HG02840 (cell line): Measurements from ENCODE around the gene PCDHGA10.
"Not testable (repeated sequence)": the region's sequence is repeated elsewhere in the genome, so short reads cannot be mapped to it uniquely, and the experiment has no call there.

ENCODE experiments used
- ATAC-seq: cut with Tn5 transposase; IDR thresholded peaks from one replicate; pipeline ENCODE4 v1.9.1; 2021; ENCODE audit warnings: mild to moderate bottlenecking, moderate library complexity, moderate number of reproducible peaks; ENCODE audit not compliant: unreplicated experiment, low FRiP score

The PCDHGA10 gene

DNA sequence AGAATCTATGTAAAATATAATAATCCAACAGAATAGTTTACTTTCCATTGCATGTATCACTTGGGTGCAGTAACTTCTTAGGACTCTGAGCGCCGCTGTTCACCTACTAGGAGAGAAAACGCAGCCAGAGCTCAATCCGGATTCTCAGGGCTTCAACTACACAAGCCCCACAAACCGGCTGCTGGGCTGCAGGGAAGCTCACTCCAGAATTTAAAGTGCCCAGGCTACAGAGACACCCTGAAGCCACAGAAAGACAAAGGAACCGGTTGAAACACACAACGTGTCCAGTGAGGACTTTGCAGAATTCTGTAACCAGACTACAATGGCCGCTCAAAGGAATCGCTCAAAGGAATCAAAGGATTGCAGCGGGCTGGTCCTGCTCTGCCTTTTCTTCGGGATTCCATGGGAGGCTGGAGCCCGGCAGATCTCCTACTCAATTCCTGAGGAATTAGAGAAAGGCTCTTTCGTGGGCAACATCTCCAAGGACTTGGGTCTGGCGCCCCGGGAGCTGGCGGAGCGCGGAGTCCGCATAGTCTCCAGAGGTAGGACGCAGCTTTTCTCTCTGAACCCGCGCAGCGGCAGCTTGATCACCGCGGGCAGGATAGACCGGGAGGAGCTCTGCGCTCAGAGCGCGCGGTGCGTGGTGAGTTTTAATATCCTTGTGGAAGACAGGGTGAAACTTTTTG, at the start of gene PCDHGA10:
Gene PCDHGA10 (plus strand): TSS at position 134 of the 686 bp plus-strand sequence. CDS start 189 bp downstream, at position 323.
- ATAC-seq: peak; percentile 69

DNA sequence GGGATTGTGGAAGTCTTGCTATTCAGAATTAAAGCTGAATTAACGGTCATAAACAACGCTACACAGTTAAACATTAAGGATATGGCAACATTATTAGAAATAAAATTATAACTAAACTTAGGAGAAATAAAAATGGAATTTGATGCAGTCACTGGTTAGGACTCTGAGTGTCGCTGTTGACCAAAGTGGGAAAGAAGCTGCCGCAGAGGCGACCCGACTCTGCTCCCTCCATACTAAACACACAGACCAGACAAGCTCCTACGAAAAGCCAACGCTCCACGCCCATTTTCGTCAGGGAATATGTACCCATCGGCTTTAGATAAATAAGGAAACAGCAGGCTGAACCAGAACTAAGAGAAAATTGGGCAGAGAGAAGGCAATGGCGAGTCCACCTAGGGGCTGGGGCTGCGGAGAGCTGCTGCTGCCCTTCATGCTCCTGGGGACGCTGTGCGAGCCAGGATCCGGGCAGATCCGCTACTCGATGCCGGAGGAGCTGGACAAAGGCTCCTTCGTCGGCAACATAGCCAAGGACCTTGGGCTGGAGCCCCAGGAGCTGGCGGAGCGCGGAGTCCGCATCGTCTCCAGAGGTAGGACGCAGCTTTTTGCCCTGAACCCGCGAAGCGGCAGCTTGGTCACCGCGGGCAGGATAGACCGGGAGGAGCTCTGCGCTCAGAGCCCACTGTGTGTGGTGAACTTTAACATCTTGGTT, 48.7 kb upstream of the PCDHGA10 start, which contains the start of gene PCDHGA5:
Gene PCDHGA5 (plus strand): TSS at position 211 of the 709 bp plus-strand sequence. CDS start 169 bp downstream, at position 380.
- ATAC-seq: no peak

DNA sequence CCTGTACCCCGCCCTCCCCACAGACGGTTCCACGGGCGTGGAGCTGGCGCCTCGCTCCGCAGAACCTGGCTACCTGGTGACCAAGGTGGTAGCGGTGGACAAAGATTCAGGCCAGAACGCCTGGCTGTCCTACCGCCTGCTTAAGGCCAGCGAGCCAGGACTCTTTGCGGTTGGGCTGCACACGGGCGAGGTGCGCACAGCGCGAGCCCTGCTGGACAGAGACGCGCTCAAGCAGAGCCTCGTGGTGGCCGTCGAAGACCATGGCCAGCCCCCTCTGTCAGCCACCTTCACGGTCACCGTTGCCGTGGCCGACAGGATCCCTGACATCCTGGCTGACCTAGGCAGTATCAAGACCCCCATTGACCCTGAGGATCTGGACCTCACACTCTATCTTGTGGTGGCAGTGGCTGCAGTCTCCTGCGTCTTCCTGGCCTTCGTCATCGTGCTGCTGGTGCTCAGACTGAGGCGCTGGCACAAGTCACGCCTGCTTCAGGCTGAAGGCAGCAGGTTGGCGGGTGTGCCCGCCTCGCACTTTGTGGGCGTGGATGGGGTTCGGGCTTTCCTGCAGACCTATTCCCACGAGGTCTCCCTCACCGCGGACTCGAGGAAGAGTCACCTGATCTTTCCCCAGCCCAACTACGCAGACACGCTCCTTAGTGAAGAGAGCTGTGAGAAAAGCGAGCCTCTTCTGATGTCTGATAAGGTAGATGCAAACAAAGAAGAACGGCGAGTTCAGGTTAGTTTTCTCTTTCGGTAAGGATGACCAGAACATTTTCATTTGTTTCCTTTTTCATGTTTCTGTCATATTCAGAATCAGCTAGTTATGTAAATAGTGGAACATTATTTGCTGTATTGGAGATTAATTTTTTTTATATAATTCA, 46.5 kb upstream of the PCDHGA10 start:
- ATAC-seq: no peak

DNA sequence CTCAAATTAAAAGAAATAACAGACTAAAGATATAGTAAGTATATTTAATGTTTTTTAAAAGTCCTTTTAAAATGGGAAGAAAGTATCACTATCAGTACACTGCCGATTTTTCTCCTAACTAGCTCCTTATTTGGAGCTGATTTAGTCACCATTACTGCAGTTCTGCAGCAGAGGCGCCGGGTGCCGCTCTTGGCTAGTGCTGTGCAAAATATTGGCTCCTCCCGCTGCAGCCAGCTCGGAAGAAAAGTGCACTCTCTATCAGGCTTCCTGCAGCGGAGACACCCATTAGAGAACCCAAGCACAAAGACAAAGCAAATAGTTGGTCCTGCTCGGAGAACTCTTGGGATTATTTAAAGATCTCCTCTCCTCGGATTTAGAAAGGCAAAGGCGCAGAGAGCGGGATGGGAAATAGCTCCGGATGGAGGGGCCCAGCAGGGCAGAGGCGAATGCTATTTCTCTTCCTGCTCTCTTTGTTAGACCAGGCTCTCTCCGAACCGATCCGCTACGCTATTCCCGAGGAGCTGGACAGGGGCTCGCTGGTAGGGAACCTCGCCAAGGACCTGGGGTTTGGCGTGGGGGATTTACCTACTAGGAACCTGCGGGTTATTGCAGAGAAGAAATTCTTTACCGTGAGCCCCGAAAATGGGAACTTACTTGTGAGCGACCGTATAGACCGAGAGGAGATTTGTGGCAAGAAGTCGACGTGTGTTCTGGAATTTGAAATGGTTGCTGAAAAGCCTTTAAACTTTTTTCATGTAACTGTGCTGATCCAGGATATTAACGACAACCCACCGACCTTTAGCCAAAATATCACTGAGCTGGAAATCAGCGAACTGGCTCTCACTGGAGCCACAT, 42.6 kb upstream of the PCDHGA10 start, which contains the start of gene PCDHGB3:
Gene PCDHGB3 (plus strand): TSS at position 249 of the 855 bp plus-strand sequence. CDS start 153 bp downstream, at position 402.
- ATAC-seq: no peak

DNA sequence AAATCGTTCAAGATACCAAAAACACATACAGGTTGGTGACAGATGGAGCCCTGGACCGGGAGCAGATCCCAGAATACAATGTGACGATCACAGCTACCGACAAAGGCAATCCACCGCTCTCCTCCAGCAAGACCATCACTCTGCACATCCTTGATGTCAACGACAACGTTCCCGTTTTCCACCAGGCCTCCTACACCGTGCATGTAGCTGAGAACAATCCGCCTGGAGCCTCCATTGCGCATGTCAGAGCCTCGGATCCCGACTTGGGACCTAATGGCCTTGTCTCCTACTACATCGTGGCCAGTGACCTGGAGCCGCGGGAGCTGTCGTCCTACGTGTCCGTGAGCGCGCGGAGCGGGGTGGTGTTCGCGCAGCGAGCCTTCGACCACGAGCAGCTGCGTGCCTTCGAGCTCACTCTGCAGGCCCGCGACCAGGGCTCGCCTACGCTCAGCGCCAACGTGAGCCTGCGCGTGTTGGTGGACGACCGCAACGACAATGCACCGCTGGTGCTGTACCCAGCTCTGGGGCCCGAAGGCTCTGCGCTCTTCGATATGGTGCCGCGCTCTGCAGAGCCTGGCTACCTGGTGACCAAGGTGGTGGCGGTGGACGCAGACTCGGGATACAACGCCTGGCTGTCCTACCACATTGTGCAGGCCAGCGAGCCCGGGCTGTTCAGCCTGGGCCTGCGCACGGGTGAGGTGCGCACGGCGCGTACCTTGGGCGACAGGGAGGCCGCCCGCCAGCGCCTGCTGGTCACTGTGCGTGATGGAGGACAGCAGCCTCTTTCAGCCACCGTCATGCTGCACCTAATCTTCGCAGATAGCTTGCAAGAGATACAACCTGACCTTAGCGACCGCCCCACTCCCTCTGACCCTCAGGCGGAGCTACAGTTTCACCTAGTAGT, 41.0 kb upstream of the PCDHGA10 start:
- no peak for ATAC-seq

- no peak for ATAC-seq
Measured at GRCh38 chr5:141373673-141374317, 39.0 kb upstream of the PCDHGA10 start, which contains the start of gene PCDHGA6. TSS of gene PCDHGA6 (plus strand) at chr5:141373891. CDS start at chr5:141374084, 193 bp downstream.

DNA sequence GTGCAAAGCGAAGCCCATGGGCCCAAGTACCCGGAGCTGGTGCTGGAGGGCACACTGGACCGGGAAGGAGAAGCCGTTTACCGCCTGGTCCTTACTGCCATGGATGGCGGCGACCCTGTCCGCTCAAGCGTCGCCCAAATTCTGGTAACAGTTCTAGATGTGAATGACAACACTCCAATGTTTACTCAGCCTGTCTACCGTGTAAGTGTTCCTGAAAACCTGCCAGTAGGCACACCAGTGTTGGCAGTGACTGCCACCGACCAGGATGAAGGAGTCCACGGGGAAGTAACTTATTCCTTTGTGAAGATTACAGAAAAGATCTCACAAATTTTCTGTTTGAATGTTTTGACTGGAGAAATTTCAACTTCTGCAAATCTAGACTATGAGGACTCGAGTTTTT, 38.2 kb upstream of the PCDHGA10 start:
- ATAC-seq: no peak

GRCh38 chr5:141375444-141376155, 37.2 kb upstream of the PCDHGA10 start:
- not testable (repeated sequence) for ATAC-seq

DNA sequence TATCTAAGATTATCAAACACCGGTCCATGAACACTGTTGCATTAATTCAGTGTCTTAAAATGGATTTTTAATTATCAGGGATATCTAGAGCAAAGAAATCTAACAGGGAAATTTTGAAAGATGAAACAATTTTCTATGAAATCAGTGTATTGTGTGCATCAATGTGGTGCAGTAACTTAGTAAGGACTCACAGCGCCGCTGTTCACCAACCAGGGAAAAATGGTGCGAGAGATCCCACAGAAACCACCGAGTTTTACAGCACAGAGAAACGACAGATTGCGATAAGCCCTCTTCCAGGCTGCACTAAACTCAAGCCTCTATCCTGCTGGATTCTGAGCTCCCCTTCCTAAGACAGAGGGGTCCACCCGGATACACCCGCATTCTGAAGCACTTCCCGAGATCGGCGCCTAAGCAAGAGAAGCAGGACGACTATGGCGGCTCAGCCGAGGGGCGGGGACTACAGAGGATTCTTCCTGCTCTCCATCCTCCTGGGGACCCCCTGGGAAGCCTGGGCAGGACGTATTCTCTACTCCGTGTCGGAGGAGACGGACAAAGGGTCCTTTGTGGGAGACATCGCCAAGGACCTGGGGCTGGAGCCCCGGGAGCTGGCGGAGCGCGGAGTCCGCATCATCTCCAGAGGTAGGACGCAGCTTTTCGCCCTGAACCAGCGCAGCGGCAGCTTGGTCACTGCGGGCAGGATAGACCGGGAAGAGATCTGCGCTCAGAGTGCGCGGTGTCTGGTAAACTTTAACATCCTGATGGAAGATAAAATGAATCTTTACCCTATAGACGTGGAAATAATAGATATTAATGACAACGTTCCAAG, 30.1 kb upstream of the PCDHGA10 start, which contains the start of gene PCDHGA7:
Gene PCDHGA7 (plus strand): TSS at position 274 of the 826 bp plus-strand sequence. CDS start 158 bp downstream, at position 432.
- no peak for ATAC-seq

DNA sequence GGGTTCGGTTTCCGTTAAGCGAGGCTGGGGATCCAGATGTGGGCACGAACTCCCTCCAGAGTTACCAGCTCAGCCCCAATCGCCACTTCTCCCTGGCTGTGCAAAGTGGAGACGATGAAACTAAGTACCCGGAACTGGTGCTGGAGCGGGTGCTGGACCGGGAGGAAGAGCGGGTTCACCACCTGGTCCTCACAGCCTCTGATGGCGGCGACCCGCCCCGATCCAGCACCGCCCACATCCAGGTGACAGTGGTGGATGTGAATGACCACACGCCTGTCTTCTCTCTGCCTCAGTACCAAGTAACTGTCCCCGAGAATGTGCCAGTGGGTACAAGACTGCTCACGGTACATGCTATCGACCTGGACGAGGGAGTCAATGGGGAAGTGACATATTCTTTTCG, 29.4 kb upstream of the PCDHGA10 start:
- ATAC-seq: no peak

- no peak for ATAC-seq
Measured at GRCh38 chr5:141384471-141385267, 28.1 kb upstream of the PCDHGA10 start.

- ATAC-seq: not testable (repeated sequence)
Measured at GRCh38 chr5:141387557-141388311, 25.1 kb upstream of the PCDHGA10 start, which contains the start of gene PCDHGB4. TSS of gene PCDHGB4 (plus strand) at chr5:141387698. CDS start at chr5:141387885, 187 bp downstream.

GRCh38 chr5:141388661-141389060, 24.1 kb upstream of the PCDHGA10 start:
- ATAC-seq: no peak

- ATAC-seq: no peak
Measured at GRCh38 chr5:141389153-141390042, 23.4 kb upstream of the PCDHGA10 start.
